Endothelial cell of umbilical vein (primary cell): ENCODE data around the gene PPFIBP1. TPM values are rescaled to one million over a fixed set of nuclear protein-coding genes. Genes with fewer than 3 reads are reported as not detected.

Experiments
- BruUV-seq: library from RNA; stranded (reverse); fragments of 400-500 nt; replicated peaks from 2 replicates; lab custom pipeline; 2021; lab: Mats Ljungman, UMichigan
- CTCF ChIA-PET: fragments of 300-600, 350-600 bp; sonication (Branson Sonifier 250); formaldehyde crosslinking; loops from one replicate; lab custom pipeline; 2021; ENCODE audit warnings: antibody characterized with exemption, inconsistent platforms; lab: Charles Lee
- POLR2A ChIA-PET: fragments of 300-600, 350-600 bp; sonication (Branson Sonifier 250); formaldehyde crosslinking; loops from one replicate; lab custom pipeline; 2021; ENCODE audit warnings: antibody characterized with exemption, inconsistent platforms; lab: Charles Lee
- DNase-seq: peaks from one replicate; pipeline ENCODE4 v3.0.0-alpha.2; 2011; ENCODE audit warnings: low read depth, low spot score
- FAIRE-seq: peaks from 2 replicates; lab custom pipeline; 2011; peaks lifted over from hg19 to GRCh38; lab: Jason Lieb, UNC
- H2AFZ ChIP-seq: 2 replicates; pipeline ENCODE4 v1.6.0; 2012; ENCODE audit warnings: low read depth, low read length, control low read depth, inconsistent platforms
- H3K27ac ChIP-seq: 2 replicates; pipeline ENCODE4 v1.5.1; 2011; ENCODE audit warnings: low read depth, mild to moderate bottlenecking, control low read depth, low read length, moderate library complexity; ENCODE audit not compliant: insufficient read depth
- H3K27me3 ChIP-seq, 2 experiments: 2 replicates each; pipeline versions ENCODE4 v1.6.0 to v1.6.1; 2011; ENCODE audit warnings: low read length in 2 of 2, mixed read lengths in 1 of 2; ENCODE audit not compliant: control insufficient read depth in 2 of 2, insufficient read depth in 2 of 2
- H3K36me3 ChIP-seq, 2 experiments: 2 replicates in 1 of 2; 3 replicates in 1 of 2; pipeline ENCODE4 v1.5.1; 2011; ENCODE audit warnings: low read length in 2 of 2, mild to moderate bottlenecking in 1 of 2, moderate library complexity in 1 of 2; ENCODE audit not compliant: control insufficient read depth in 2 of 2, insufficient read depth in 2 of 2; ENCODE audit errors: extremely low read depth in 1 of 2
- H3K4me1 ChIP-seq: 3 replicates; pipeline ENCODE4 v1.5.1; 2011; ENCODE audit warnings: mild to moderate bottlenecking, low read length; ENCODE audit not compliant: control insufficient read depth, insufficient read depth; ENCODE audit errors: extremely low read depth
- H3K4me2 ChIP-seq: 2 replicates; pipeline ENCODE4 v1.6.1; 2011; ENCODE audit warnings: low read length, control low read depth, mixed read lengths; ENCODE audit not compliant: insufficient read depth
- H3K4me3 ChIP-seq, 3 experiments: fragments of 200-600 bp in 1 of 3; sonication (generic), shearing (Covaris generic) in 1 of 3; replicated peaks in 1 of 3; 2 replicates each; pipeline ENCODE4 v1.5.1; 2011 to 2016; ENCODE audit warnings: control low read depth in 3 of 3, low read length in 3 of 3, mild to moderate bottlenecking in 2 of 3, inconsistent platforms in 1 of 3, low read depth in 1 of 3, moderate library complexity in 1 of 3; ENCODE audit not compliant: insufficient read depth in 1 of 3
- H3K79me2 ChIP-seq: 2 replicates; pipeline ENCODE4 v1.6.0; 2012; ENCODE audit warnings: low read length, inconsistent platforms; ENCODE audit not compliant: control insufficient read depth, insufficient read depth
- H3K9ac ChIP-seq: replicated peaks from 2 replicates; pipeline ENCODE3; 2011; ENCODE audit warnings: low read length, control low read depth; ENCODE audit not compliant: insufficient read depth; ENCODE audit errors: extremely low read depth
- H3K9me1 ChIP-seq: replicated peaks from 3 replicates; pipeline ENCODE4 v1.6.0; 2011; ENCODE audit warnings: mild to moderate bottlenecking, low read length; ENCODE audit not compliant: control insufficient read depth, insufficient read depth; ENCODE audit errors: extremely low read depth
- H3K9me3 ChIP-seq: replicated peaks from 2 replicates; pipeline ENCODE4 v1.5.1; 2012; ENCODE audit warnings: low read length, inconsistent platforms; ENCODE audit not compliant: control insufficient read depth, insufficient read depth
- H4K20me1 ChIP-seq: replicated peaks from 2 replicates; pipeline ENCODE3; 2011; ENCODE audit warnings: mild to moderate bottlenecking, low read length; ENCODE audit not compliant: control insufficient read depth, insufficient read depth; ENCODE audit errors: extremely low read depth
- CTCF ChIP-seq, 2 donors: IDR thresholded peaks; 1 replicate in 1 of 2; 2 replicates in 1 of 2; pipeline ENCODE4 v1.5.1; 2011; ENCODE audit warnings: low read length in 2 of 2, mild to moderate bottlenecking in 2 of 2, moderate library complexity in 2 of 2, control low read depth in 1 of 2, inconsistent platforms in 1 of 2, low read depth in 1 of 2; ENCODE audit not compliant: insufficient read depth in 1 of 2; ENCODE audit errors: extremely low read depth in 1 of 2
- EZH2 ChIP-seq: IDR thresholded peaks from 2 replicates; pipeline ENCODE4 v1.6.1; 2012; ENCODE audit warnings: borderline replicate concordance, low read depth, mild to moderate bottlenecking, moderate library complexity, low read length, inconsistent platforms; ENCODE audit not compliant: severe bottlenecking
- FOS ChIP-seq: IDR thresholded peaks from 2 replicates; pipeline ENCODE4 v1.6.1; 2011; ENCODE audit warnings: mild to moderate bottlenecking, low read length, moderate library complexity, borderline replicate concordance; ENCODE audit not compliant: insufficient read depth
- GATA2 ChIP-seq: IDR thresholded peaks from 2 replicates; pipeline ENCODE4 v1.7.0; 2011; ENCODE audit warnings: low read depth, mild to moderate bottlenecking, moderate library complexity, mixed read lengths, low read length; ENCODE audit not compliant: insufficient read length, insufficient read depth
- JUN ChIP-seq: IDR thresholded peaks from 2 replicates; pipeline ENCODE4 v1.6.1; 2011; ENCODE audit warnings: borderline replicate concordance, low read depth; ENCODE audit not compliant: insufficient read length, insufficient read depth
- MAX ChIP-seq: IDR thresholded peaks from 2 replicates; pipeline ENCODE4 v1.6.1; 2011; ENCODE audit not compliant: insufficient read depth, insufficient read length
- MYC ChIP-seq: IDR thresholded peaks from one replicate; pipeline ENCODE4 v1.6.1; 2011; ENCODE audit warnings: mild to moderate bottlenecking, low read depth, low read length
- POLR2A ChIP-seq: IDR thresholded peaks from 2 replicates; pipeline ENCODE4 v1.6.1; 2012; ENCODE audit warnings: low read depth, mild to moderate bottlenecking, control low read depth, low read length
- POLR2AphosphoS5 ChIP-seq: IDR thresholded peaks from 2 replicates; pipeline ENCODE4 v1.6.1; 2012; ENCODE audit warnings: low read depth, mild to moderate bottlenecking, control low read depth, low read length, moderate library complexity; ENCODE audit not compliant: insufficient read depth
- dilution Hi-C: fragments of 300-500 bp; cut with MboI; formaldehyde crosslinking; loops from one replicate; pipeline ENCODE4 v1.15.0; 2019; ENCODE audit warnings: low sequenced_read_pairs; ENCODE audit not compliant: extremely low pct_ligation_motif_present
- intact Hi-C: fragments of 100-400 bp; cut with micrococcal nuclease; formaldehyde crosslinking; loops from one replicate; pipeline ENCODE4 v1.10.0; 2022
- polyA plus RNA-seq, 4 experiments: library from polyadenylated mRNA; depleted of rRNA in 3 of 4; stranded (reverse) in 3 of 4; unstranded in 1 of 4; fragments of >200 nt; gene quantifications; 2 replicates each; pipeline versions ENCODE4 v1.2.1 to v1.2.3, GENCODE V29; 2011 to 2012; ENCODE audit warnings: missing spikeins in 1 of 4
- total RNA-seq: library from RNA; stranded (reverse); gene quantifications from 2 replicates; pipeline ENCODE4 v1.2.3, GENCODE V29; 2021

Gene PPFIBP1
- total and polyA plus RNA-seq, 2 donors (not counting 3 experiments of a cell fraction or from before 2014, with no cell fraction given): 45.5 to 154 TPM

GRCh38 chr12:27730097-27730588 is 206.1 kb downstream of the PPFIBP1 start:
- peaks cover 0 to 3% of the 10 kb centered on the region in 2 experiments for H3K36me3 ChIP-seq
- no peak overlapping the region for H2AFZ ChIP-seq
- H3K4me2 ChIP-seq: no peak overlapping the region
- CTCF ChIA-PET: interaction anchor here (0.5 kb wide), 1 partner anchor 417 kb away, joined by 3 read pairs; no protein-coding TSS in a partner anchor
- no peak overlapping the region for H3K27ac ChIP-seq
- H3K27me3 ChIP-seq: no peaks in the 10 kb centered on the region
- no peaks in the 10 kb centered on the region for H4K20me1 ChIP-seq
- no peak overlapping the region for H3K9ac ChIP-seq
- TF ChIP-seq EZH2: no peak
- TF ChIP-seq POLR2A: no peak
- no peak for TF ChIP-seq MAX
- no peak for TF ChIP-seq GATA2
- no peak for TF ChIP-seq POLR2AphosphoS5
- no peak for TF ChIP-seq CTCF (IDR thresholded peaks at IDR 0.05; ENCODE audit: extremely low read depth in 1 of 2, insufficient read depth in 1 of 2, low read depth in 1 of 2, low read length in 2 of 2)
- TF ChIP-seq FOS: no peak
- no peak for TF ChIP-seq JUN
- TF ChIP-seq MYC: no peak
- no peak for DNase-seq
- POLR2A ChIA-PET: no interaction called here
- no peak for FAIRE-seq
- no peaks in the 10 kb centered on the region for H3K4me1 ChIP-seq
- intact Hi-C loops (loop anchor here (10.0 kb wide), 1 partner anchor 1235 kb away; no protein-coding TSS in a partner anchor), dilution Hi-C loops (no loop called here)
- no peaks in the 10 kb centered on the region for H3K9me1 ChIP-seq
- no TSS peak for BruUV-seq
- H3K79me2 ChIP-seq: peaks cover 7% of the 10 kb centered on the region
- no peak overlapping the region for H3K4me3 ChIP-seq
- H3K9me3 ChIP-seq: no peaks in the 10 kb centered on the region
